Fibroblast of pulmonary artery (primary cell): Measurements from ENCODE around the gene PYDC1.

Experiments used
- DNase-seq: peaks from one replicate; pipeline ENCODE4 v3.0.0-alpha.2; 2010; ENCODE audit warnings: low read depth
- H3K4me3 ChIP-seq: replicated peaks from 2 replicates; pipeline ENCODE4 v1.5.1; 2011; ENCODE audit warnings: low read depth, mild to moderate bottlenecking, control low read depth, low read length, moderate library complexity
- TF ChIP-seq, protein P1 (sequence below): IDR thresholded peaks from 2 replicates; pipeline ENCODE4 v1.5.1; 2011; ENCODE audit warnings: mild to moderate bottlenecking, control low read depth, low read length, inconsistent platforms; ENCODE audit errors: missing control alignments

The PYDC1 gene

DNA sequence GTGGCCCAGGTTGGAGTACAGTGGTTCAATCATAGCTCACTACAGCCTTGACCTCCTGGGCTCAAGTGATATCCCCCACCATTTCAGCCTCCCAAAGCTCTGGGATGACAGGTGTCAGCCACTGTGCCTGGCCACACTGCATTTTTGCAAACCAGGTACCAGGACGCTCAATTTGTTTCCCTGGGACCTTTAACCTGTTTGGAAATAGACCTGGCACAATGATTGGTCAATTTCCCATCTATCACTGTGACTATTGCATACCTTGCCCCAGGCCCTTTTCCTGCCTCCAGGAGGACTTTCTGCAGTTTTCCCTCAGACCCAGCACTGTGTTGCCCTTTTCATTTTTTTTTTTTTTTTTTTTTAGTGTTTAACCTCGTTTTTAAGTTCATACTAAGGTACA is 48.1 kb downstream of the PYDC1 start:
- DNase-seq = no peak
- TF ChIP-seq, protein P1, sequence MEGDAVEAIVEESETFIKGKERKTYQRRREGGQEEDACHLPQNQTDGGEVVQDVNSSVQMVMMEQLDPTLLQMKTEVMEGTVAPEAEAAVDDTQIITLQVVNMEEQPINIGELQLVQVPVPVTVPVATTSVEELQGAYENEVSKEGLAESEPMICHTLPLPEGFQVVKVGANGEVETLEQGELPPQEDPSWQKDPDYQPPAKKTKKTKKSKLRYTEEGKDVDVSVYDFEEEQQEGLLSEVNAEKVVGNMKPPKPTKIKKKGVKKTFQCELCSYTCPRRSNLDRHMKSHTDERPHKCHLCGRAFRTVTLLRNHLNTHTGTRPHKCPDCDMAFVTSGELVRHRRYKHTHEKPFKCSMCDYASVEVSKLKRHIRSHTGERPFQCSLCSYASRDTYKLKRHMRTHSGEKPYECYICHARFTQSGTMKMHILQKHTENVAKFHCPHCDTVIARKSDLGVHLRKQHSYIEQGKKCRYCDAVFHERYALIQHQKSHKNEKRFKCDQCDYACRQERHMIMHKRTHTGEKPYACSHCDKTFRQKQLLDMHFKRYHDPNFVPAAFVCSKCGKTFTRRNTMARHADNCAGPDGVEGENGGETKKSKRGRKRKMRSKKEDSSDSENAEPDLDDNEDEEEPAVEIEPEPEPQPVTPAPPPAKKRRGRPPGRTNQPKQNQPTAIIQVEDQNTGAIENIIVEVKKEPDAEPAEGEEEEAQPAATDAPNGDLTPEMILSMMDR = no peak
- no peak overlapping the region for H3K4me3 ChIP-seq

DNA sequence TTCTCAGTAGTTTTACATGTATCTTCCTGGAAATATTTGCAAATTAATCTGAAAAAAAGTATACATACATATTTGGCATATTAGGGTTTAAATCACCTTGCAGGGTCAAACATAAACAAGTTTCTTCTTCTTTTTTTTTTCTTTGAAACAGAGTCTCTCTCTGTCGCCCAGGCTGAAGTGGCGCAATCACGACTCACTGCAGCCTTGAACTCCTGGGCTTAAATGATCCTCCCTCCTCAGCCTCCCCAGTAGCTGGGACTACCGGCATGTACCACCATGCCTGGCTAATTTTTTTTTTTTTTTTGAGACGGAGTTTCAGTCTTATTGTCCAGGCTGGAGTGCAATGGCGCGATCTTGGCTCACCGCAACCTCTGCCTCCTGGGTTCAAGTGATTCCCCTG is 49.6 kb downstream of the PYDC1 start:
- no peak overlapping the region for H3K4me3 ChIP-seq
- TF ChIP-seq, protein P1 = no peak
- DNase-seq = no peak
